DMS153 treated with DMSO at 0.1 percent for 48 hours (cell line): ENCODE measurements around the gene KBTBD4.

Experiments used
- DNase-seq: peaks from one replicate; lab custom pipeline; 2025; ENCODE audit not compliant: unreplicated experiment; lab: John Stamatoyannopoulos, UW

Gene KBTBD4

DNA sequence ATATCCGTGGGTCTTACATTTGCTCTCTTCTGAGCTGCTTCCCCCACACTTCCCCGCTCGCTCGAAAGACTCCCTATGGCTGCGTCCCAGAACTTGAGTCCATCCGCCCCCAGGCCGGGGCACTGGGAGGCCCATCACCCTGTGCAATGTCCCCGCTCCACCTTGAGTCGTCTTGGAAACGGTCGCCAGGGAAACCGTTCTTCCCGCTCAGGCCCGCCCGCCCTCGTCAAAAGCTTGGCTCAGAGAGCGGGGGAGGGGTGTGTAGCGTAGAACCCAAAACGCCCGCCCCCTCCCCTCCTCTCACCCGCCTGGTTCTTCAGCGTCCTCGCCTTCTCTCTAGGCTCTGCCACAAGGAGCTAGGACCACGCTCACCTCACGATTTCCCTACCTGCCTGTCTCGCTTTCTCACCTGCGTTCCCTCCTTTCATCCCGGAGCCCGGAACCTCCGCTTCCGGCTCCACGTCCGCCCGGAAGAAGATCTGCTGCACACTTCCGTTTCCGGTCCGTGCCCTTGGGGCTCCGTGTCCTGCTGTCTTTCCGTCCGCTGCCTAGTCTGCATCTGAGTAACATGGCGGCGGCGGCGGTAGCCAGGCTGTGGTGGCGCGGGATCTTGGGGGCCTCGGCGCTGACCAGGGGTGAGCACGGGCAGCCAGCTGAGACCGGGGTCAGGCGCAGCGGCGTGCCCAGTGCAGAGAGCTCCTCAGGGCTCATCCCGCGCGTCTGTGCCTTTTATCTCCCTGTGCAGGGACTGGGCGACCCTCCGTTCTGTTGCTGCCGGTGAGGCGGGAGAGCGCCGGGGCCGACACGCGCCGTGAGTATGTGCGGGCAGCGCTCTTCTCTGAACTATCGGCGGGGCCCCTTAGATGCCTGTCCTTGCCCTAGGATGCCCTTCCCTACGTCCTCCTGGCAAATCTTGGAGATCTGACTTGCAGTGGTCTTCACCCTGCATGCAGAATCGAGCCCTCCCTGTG lies at the start of gene KBTBD4, which contains the start of gene NDUFS3:
Gene KBTBD4, minus strand, starts transcription at position 447 of the 971 bp plus-strand sequence. Its CDS starts 19 bp downstream, at position 428.
Gene NDUFS3, plus strand, starts transcription at position 551 of the 971 bp plus-strand sequence. Its CDS starts 18 bp downstream, at position 569.
- DNase-seq = peak; percentile 83

DNA sequence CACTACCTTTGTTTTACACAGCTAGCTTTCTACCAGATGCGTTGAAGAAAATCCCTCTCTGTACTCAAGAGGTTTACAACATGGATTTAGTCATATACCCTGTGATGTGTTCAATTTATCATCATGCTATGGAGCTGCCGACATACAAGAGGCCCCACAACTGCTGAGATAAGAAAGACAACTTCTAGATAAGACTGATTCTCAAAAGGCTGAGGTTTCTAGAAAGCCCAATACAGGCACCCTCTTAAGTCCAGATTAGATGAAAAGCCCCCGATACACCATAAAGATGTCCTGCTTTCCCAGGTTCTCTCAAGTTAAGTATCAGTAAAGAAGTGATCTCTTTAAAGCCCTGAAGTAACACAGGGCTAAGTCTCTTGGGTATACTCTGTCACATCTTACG lies 49.3 kb upstream of the KBTBD4 start:
- DNase-seq = no peak

GRCh38 chr11:47626234-47626633 lies 47.5 kb upstream of the KBTBD4 start:
- no peak for DNase-seq

DNA sequence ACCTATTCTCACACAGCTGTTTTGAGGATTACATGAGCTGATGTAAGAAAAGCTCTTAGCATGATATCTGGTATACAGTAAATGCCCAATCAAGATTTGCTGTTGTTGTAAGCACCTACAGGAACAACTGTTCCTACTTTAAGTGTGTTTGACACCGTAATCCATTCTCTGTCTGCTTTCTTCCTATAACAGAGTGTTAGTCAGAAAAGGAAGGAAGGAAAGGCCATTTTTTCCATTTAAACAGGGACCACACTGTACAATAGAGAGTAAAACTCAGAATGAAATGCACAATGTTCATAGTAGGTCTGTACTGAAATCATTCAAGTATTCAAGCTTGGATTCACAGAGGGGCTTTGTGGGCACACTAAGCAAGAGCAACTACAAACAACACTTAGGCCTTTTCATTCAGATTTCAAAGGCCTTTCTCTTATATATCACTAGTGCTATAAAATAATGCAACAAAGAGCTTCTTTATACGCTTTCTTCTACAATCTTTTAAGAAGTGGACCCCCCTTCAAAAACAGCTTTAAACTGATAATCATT lies 42.1 kb upstream of the KBTBD4 start:
- DNase-seq = no peak

DNA sequence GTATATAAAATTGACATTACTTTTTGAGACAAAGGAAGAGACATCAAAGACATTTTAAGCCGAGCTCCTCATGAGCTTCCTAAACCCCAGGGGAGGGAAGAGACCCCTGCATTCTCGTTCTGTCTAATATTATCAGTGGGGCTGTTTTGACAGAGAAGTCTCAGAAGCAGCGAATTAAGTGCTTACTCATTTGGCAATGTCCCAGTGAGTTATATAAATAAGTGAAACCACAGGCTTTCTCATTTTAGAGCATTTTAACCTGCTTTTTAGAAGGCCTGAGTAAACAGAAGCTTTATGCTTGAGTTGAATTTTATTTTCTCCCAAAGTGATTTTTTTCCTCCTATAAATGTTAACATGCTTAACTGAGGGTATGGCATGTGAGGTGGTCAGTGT lies 38.6 kb upstream of the KBTBD4 start:
- no peak for DNase-seq

- DNase-seq = peak; percentile 11
These were observed 38.1 kb upstream of the KBTBD4 start for GRCh38 chr11:47616726-47617416.

- DNase-seq = no peak
These were observed 36.5 kb upstream of the KBTBD4 start for GRCh38 chr11:47615249-47615648.

- no peak for DNase-seq
These were observed 32.6 kb upstream of the KBTBD4 start for GRCh38 chr11:47611348-47611794.

- no peak for DNase-seq
These were observed 30.9 kb upstream of the KBTBD4 start for GRCh38 chr11:47609675-47610074.

GRCh38 chr11:47607380-47607779 lies 28.6 kb upstream of the KBTBD4 start:
- no peak for DNase-seq

- no peak for DNase-seq
These were observed 28.0 kb upstream of the KBTBD4 start for GRCh38 chr11:47606731-47607130.

DNA sequence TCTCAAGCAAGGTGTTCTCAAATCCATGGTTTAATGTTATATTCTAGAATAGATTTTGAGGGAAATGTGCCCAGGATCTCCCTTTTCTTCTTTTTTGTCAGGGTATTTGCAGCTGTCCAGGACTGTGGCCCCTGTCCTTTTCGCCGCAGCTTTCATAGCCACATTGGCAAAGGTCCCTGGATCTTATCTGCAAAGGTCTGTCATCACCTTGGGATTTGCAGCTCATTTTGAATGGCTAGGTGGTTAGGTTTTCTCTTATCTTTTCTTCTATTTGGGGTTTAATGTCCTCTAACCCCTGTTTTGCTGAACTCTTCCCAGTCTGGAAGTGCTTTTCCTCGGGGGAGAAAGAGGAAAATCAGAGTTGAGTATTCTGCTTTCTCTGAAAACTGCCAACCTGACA lies 27.2 kb upstream of the KBTBD4 start:
- DNase-seq = no peak

DNA sequence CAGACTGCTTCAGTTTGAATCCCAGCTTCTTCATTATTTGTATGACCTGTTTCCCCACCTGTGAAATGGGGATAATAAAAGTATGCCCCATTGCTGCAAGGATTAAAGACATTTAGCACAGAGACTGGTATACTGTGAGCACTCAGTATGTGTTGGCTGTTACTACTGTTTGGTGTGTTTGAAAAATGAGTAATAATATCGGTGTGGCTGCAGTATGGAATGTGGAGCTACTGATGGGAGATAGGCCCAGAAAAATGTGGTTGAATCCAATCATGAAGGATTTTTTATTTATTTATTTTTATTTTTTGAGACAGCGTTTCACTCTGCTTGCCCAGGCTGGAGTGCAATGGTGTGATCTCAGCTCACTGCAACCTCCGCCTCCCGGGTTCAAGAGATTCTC lies 24.5 kb upstream of the KBTBD4 start:
- DNase-seq = no peak

DNA sequence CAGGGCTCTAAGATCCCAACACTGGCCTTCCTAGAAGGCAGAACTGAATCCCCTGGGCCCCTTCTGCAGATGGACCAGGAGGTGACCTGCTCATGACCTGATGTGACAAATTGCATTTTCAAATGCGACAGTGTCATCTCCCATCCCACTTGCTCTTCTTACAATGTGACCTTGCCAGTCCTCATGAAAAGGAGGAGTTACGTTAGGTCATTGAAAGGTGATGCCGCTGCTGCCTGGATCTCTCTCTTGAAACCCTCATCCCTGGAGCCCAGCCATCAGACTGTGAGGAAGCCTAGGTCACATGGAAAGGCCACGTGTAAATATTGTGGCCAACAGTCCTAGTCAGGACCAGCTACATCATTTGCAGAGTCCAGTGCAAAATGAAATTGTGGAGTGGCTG lies 21.1 kb upstream of the KBTBD4 start:
- no peak for DNase-seq

DNA sequence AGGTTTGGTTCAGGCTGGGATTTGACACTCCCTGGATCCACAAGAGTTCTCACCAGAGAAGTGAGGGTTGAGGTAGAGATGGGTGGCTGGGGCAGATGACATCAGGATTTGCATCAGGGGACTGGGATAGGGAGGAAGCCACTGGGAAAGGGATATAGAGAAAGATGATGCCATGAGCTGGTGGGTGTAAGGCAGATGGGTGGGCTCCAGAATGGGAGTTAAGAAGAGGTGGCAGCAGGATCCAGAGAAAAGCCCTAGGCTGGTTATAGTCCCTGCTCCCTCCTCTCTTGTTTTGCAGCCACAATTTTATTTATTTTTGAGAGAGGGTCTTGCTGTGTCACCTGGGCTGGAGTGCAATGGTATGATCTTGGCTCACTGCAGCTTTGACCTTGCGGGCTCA lies 17.2 kb upstream of the KBTBD4 start:
- DNase-seq = no peak

GRCh38 chr11:47595029-47595428 lies 16.3 kb upstream of the KBTBD4 start:
- no peak for DNase-seq

GRCh38 chr11:47593934-47594855 lies 15.4 kb upstream of the KBTBD4 start, which contains the start of gene C1QTNF4:
TSS of gene C1QTNF4 (minus strand) at chr11:47594411. CDS start at chr11:47590810, 3,601 bp downstream.
- no peak for DNase-seq

GRCh38 chr11:47593492-47593933 lies 14.7 kb upstream of the KBTBD4 start:
- DNase-seq = no peak

DNA sequence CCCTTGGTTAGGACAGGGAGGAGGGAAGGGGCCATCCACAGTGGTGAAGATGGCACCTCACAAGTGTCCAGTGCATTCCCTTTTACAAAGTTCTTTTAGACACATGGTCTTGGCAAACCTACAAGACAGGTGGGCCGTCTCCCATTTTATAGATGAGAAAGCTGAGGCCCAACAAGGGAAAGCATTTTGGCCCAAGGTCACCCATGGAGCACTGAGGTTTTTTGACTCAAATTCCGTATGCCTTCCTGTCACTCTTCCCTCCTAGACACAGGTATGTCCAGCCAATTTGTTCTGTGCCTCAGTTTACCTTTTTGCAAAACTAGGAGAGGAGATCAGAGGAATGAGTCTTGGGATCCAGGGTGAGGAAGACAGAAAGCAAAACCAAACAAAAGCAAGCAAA lies 14.2 kb upstream of the KBTBD4 start:
- DNase-seq = no peak

GRCh38 chr11:47592251-47592650 lies 13.5 kb upstream of the KBTBD4 start:
- DNase-seq = no peak
